IPS-18c (cell line): ENCODE results near the gene OR51G1.
"Not testable (repeated sequence)": the region's sequence is repeated elsewhere in the genome, so short reads cannot be mapped to it uniquely, and the experiment has no call there.

Experiments
- H3K4me3 ChIP-seq: 2 replicates; pipeline ENCODE4 v1.7.0; 2013; ENCODE audit warnings: low read depth, mild to moderate bottlenecking, low read length, moderate library complexity; ENCODE audit not compliant: insufficient read depth
- H3K9me3 ChIP-seq: one replicate; pipeline ENCODE4 v1.6.1; 2013; ENCODE audit warnings: mild to moderate bottlenecking, low read length, moderate library complexity; ENCODE audit not compliant: control insufficient read depth, insufficient read depth

OR51G1 gene

GRCh38 chr11:4924239-4924638 lies at the start of gene OR51G1:
TSS of gene OR51G1 (minus strand) at chr11:4924339. CDS start at chr11:4924339, 0 bp downstream.
- no peaks in the 10 kb centered on the region for H3K9me3 ChIP-seq
- no peak within 1 kb of the TSS for H3K4me3 ChIP-seq

- Histone ChIP-seq H3K4me3 (no peak overlapping the region), H3K9me3 (no peaks in the 10 kb centered on the region)
Observed at GRCh38 chr11:4962816-4963215, 38.7 kb upstream of the OR51G1 start.

- Histone ChIP-seq H3K4me3 (no peak overlapping the region), H3K9me3 (no peaks in the 10 kb centered on the region)
Observed at GRCh38 chr11:4960877-4961276, 36.7 kb upstream of the OR51G1 start.

- Histone ChIP-seq H3K4me3 (no peak overlapping the region), H3K9me3 (no peaks in the 10 kb centered on the region)
Observed at GRCh38 chr11:4957396-4957795, 33.3 kb upstream of the OR51G1 start.

GRCh38 chr11:4955613-4956012 lies 31.5 kb upstream of the OR51G1 start, which contains the start of gene OR51A2:
TSS of gene OR51A2 (minus strand) at chr11:4955713. CDS start at chr11:4955713, 0 bp downstream.
- not testable (repeated sequence) for H3K9me3 ChIP-seq, H3K4me3 ChIP-seq

GRCh38 chr11:4947505-4947904 lies 23.4 kb upstream of the OR51G1 start, which contains the start of gene OR51A4:
TSS of gene OR51A4 (minus strand) at chr11:4947605. CDS start at chr11:4947100, 505 bp downstream.
- H3K4me3 ChIP-seq: no peak within 1 kb of the TSS
- no peaks in the 10 kb centered on the region for H3K9me3 ChIP-seq

- H3K4me3 ChIP-seq: no peak overlapping the region
- no peaks in the 10 kb centered on the region for H3K9me3 ChIP-seq
Observed at GRCh38 chr11:4936745-4937144, 12.6 kb upstream of the OR51G1 start.

- no peak overlapping the region for H3K4me3 ChIP-seq
- no peaks in the 10 kb centered on the region for H3K9me3 ChIP-seq
Observed at GRCh38 chr11:4932751-4933150, 8.6 kb upstream of the OR51G1 start.

DNA sequence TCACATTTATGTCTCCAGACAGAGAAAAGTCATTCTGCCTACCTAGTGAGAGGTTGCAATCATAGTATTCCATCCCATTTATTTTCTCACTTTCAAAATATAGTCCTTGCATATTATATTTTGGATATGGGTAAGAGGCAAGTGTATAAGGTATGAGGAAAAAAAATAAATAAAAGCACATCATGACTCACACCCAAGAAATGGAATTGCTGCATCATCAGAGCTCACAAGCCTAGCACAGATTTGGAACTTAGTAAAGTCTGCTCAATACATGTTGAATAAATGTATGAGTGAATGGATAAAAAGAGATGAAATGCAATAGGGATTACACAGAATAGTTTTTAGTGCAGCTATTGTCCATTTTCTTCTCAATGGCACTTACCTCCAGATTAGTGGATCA lies 2.5 kb upstream of the OR51G1 start:
- no peak overlapping the region for H3K4me3 ChIP-seq
- no peaks in the 10 kb centered on the region for H3K9me3 ChIP-seq

DNA sequence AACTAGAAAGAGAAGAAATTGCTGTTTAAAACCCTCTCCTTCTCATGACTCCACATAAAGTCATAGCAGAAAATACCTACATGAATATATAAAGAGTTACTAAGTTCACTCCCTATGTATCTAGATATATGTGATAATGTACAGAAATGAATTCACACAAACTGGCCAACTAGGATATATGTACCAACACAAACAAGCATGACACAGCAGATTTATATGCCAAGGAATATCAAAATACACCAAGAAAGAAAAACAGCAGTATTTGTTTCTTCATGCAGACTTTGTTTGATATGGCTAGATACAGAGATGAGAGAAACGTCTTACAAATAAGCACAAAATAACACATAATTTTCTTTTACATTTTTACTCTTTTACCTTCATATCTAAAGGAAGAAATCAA lies 1.8 kb downstream of the OR51G1 start:
- no peaks in the 10 kb centered on the region for H3K9me3 ChIP-seq
- H3K4me3 ChIP-seq: no peak overlapping the region

GRCh38 chr11:4921796-4922195 lies 2.3 kb downstream of the OR51G1 start:
- Histone ChIP-seq H3K4me3 (no peak overlapping the region), H3K9me3 (no peaks in the 10 kb centered on the region)

- H3K9me3 ChIP-seq: no peaks in the 10 kb centered on the region
Observed at GRCh38 chr11:4919250-4919649, 4.9 kb downstream of the OR51G1 start, which contains the start of gene OR51G2. TSS of gene OR51G2 (minus strand) at chr11:4919350. CDS start at chr11:4915663, 3,687 bp downstream.

GRCh38 chr11:4916581-4916980 lies 7.6 kb downstream of the OR51G1 start:
- H3K9me3 ChIP-seq: no peaks in the 10 kb centered on the region
- H3K4me3 ChIP-seq: no peak overlapping the region

More at GRCh38 chr11:4919250-4919649, 4.9 kb downstream of the OR51G1 start, which contains the start of gene OR51G2:
- no peak within 1 kb of the TSS for H3K4me3 ChIP-seq

- H3K4me3 ChIP-seq: no peak within 1 kb of the TSS
Observed at GRCh38 chr11:4903484-4903883, 20.7 kb downstream of the OR51G1 start, which contains the start of gene OR51A7. TSS of gene OR51A7 (plus strand) at chr11:4903783. CDS start at chr11:4907370, 3,587 bp downstream.

DNA sequence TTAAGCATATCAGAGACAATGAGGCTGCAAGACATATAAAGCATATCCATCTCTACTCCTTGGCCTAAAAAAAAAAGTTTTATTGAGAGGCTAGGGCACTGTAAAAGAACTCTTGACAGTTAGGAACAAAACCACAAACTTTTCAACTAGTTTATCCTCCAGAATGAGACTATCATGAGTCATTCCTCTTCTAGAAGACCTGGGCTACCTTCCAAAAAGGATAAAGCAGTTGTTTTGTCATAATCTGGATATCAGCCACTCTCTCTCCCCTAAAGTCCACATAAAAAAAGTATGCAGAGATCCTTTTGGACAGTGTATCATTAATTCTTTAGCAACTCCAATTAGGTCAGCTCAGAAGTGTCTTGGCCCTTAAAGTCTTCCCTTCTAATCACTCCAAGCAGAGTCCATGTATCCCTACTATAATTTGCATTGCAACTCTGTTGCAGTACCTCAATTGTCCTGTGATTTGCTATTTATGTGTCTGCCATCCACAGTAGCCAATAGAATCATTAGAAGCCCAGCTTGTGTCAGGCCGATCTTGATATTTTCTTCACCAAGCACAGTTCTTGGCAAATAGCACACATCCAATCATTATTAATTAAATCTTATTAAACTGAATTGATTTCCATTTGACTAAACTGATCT lies 32.0 kb downstream of the OR51G1 start:
- Histone ChIP-seq H3K9me3 (no peaks in the 10 kb centered on the region), H3K4me3 (no peak overlapping the region)

More at GRCh38 chr11:4903484-4903883, 20.7 kb downstream of the OR51G1 start, which contains the start of gene OR51A7:
- no peaks in the 10 kb centered on the region for H3K9me3 ChIP-seq

DNA sequence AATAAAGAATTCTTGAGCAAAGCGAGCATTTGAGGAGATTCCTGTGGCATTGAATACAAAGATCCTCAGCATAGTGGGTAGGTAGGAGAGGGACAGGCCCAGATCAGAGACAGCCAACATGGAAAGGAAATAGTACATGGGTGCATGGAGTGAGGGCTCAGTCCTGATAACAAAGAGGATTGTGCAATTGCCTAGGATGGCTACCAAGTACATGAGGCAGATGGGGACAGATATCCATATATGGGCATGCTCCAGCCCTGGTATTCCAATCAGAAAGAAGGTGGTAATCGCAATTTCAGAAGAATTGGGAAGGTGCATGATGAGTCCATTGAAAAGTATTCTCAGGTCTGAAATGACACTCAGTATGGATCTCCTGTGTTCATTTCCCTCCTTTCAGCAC lies 33.9 kb downstream of the OR51G1 start:
- no peak overlapping the region for H3K4me3 ChIP-seq
- no peaks in the 10 kb centered on the region for H3K9me3 ChIP-seq

- no peak overlapping the region for H3K4me3 ChIP-seq
- H3K9me3 ChIP-seq: no peaks in the 10 kb centered on the region
Observed at GRCh38 chr11:4887591-4887990, 36.5 kb downstream of the OR51G1 start.

DNA sequence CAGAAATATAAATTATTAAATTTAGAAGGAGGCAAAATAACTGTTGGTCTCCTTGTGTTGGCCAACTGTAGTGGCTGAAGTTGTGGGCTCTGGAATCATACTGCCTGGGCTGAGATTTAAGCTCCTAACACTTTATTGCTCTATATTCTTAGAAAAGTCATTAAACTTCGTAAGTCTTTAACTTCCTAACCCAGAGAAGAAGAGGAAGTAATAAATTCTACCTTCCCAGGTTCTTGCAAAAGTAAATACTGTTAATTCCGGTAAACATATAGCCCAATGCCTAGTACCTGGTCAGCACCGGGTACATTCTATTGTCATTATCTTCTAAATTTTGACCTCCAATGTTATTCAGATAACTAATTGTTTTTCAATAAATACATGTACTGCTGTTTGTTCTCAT lies 38.0 kb downstream of the OR51G1 start:
- no peaks in the 10 kb centered on the region for H3K9me3 ChIP-seq
- H3K4me3 ChIP-seq: no peak overlapping the region

GRCh38 chr11:4884361-4884760 lies 39.8 kb downstream of the OR51G1 start:
- H3K4me3 ChIP-seq: no peak overlapping the region
- no peaks in the 10 kb centered on the region for H3K9me3 ChIP-seq
